Ishikawa (cell line): Measurements from ENCODE around the gene SNX27.
A peak's percentile ranks its signal among the peaks of the same experiment; 100 is the strongest.

Source experiments
- CEBPB ChIP-seq: IDR thresholded peaks from 2 replicates; pipeline ENCODE4 v1.6.1; 2012
- CREB1 ChIP-seq: IDR thresholded peaks from 2 replicates; pipeline ENCODE4 v1.6.1; 2012; ENCODE audit warnings: low read depth
- EGR1 ChIP-seq: IDR thresholded peaks from 2 replicates; pipeline ENCODE4 v1.6.1; 2012
- EP300 ChIP-seq: IDR thresholded peaks from 2 replicates; pipeline ENCODE4 v1.6.1; 2012; ENCODE audit warnings: borderline replicate concordance
- FOXM1 ChIP-seq: IDR thresholded peaks from 2 replicates; pipeline ENCODE4 v1.6.1; 2012; ENCODE audit warnings: low read depth, borderline replicate concordance
- NFIC ChIP-seq: IDR thresholded peaks from 2 replicates; pipeline ENCODE4 v1.6.1; 2012
- RAD21 ChIP-seq: IDR thresholded peaks from 2 replicates; pipeline ENCODE4 v1.6.1; 2012; ENCODE audit warnings: low read depth
- TAF1 ChIP-seq: IDR thresholded peaks from 2 replicates; pipeline ENCODE4 v1.6.1; 2012; ENCODE audit warnings: low read depth, mild to moderate bottlenecking
- TCF12 ChIP-seq: IDR thresholded peaks from 2 replicates; pipeline ENCODE4 v1.6.1; 2012; ENCODE audit warnings: low read depth
- TEAD4 ChIP-seq: IDR thresholded peaks from 2 replicates; pipeline ENCODE4 v1.6.1; 2012
- YY1 ChIP-seq: IDR thresholded peaks from 2 replicates; pipeline ENCODE4 v1.6.1; 2012; ENCODE audit warnings: low read depth
- ZBTB7A ChIP-seq: IDR thresholded peaks from 2 replicates; pipeline ENCODE4 v1.6.1; 2012; ENCODE audit warnings: low read depth
- TF ChIP-seq, protein P1 (sequence below): IDR thresholded peaks from 2 replicates; pipeline ENCODE4 v1.6.1; 2012
- TF ChIP-seq, protein P2 (sequence below): IDR thresholded peaks from 2 replicates; pipeline ENCODE4 v1.6.1; 2012; ENCODE audit warnings: low read depth, mild to moderate bottlenecking
- TF ChIP-seq, protein P3 (sequence below): IDR thresholded peaks from 2 replicates; pipeline ENCODE4 v1.6.1; 2012

The SNX27 gene

DNA sequence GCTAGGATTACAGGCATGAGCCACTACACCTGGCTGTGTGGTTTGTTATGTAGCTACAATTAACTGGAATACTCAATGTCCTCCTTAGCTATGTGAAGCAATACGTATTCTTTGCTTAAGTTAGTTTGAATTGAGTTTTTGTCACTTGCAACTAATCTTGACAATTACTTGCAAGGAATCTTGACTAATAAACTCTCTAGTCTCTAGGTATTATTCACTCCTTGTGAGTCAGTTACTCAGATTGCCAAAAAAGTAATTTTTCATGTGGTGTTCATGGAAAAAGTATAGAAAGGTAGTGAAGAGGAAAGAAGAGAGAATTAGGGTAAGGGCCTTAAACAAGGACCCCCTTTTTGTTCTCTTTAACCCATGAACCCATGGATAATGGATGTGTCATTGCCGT lies 7.6 kb upstream of the SNX27 start:
- TF ChIP-seq TAF1 (no peak), ZBTB7A (no peak), CEBPB (no peak), RAD21 (no peak), YY1 (no peak)
- TF ChIP-seq, protein P1, sequence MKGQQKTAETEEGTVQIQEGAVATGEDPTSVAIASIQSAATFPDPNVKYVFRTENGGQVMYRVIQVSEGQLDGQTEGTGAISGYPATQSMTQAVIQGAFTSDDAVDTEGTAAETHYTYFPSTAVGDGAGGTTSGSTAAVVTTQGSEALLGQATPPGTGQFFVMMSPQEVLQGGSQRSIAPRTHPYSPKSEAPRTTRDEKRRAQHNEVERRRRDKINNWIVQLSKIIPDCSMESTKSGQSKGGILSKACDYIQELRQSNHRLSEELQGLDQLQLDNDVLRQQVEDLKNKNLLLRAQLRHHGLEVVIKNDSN, result no peak

DNA sequence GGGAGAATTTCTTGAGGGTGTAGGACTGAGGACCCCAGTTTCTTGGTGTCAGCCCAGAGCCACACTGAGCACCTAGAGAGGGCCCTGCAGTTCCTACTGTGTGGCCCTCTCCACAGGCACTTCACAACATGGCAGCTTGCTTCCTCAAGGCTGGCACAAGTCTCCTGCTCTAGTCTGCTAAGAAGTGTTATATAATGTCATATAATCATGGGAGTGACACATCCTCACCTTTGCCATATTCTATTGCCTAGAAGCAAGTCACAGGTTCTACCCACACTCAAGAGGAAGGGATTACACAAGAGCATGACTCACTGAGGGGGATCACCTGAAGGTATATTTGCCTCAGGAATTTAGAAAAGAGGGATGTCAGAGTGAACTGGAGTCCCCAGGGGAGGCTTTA lies 5.5 kb upstream of the SNX27 start:
- TF ChIP-seq, protein P1, result no peak
- peak; percentile 65 for TF ChIP-seq CEBPB

DNA sequence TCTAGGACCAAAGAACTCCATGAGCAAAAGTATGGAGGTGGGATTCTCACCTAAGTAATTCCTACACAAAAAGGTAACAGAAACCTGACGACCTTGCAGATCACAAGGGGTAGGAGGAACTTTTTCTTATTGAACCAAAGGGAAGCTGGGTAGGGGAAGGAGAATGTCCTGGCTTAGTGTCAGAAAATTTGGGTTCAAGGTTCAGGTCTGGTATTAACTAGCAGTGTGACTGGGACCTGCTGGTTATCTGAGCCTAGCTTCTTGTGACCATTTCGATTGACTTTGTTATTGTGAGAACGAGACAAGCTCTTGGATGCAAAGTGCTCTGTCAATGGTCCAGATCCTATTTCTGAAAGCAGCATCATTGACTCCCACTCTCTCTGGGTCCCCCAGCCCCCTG lies 5.0 kb upstream of the SNX27 start:
- TF ChIP-seq EP300 (no peak), CREB1 (no peak), ZBTB7A (no peak), TEAD4 (no peak), NFIC (no peak)
- TF ChIP-seq, protein P2, sequence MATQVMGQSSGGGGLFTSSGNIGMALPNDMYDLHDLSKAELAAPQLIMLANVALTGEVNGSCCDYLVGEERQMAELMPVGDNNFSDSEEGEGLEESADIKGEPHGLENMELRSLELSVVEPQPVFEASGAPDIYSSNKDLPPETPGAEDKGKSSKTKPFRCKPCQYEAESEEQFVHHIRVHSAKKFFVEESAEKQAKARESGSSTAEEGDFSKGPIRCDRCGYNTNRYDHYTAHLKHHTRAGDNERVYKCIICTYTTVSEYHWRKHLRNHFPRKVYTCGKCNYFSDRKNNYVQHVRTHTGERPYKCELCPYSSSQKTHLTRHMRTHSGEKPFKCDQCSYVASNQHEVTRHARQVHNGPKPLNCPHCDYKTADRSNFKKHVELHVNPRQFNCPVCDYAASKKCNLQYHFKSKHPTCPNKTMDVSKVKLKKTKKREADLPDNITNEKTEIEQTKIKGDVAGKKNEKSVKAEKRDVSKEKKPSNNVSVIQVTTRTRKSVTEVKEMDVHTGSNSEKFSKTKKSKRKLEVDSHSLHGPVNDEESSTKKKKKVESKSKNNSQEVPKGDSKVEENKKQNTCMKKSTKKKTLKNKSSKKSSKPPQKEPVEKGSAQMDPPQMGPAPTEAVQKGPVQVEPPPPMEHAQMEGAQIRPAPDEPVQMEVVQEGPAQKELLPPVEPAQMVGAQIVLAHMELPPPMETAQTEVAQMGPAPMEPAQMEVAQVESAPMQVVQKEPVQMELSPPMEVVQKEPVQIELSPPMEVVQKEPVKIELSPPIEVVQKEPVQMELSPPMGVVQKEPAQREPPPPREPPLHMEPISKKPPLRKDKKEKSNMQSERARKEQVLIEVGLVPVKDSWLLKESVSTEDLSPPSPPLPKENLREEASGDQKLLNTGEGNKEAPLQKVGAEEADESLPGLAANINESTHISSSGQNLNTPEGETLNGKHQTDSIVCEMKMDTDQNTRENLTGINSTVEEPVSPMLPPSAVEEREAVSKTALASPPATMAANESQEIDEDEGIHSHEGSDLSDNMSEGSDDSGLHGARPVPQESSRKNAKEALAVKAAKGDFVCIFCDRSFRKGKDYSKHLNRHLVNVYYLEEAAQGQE, result no peak
- TF ChIP-seq, protein P3, sequence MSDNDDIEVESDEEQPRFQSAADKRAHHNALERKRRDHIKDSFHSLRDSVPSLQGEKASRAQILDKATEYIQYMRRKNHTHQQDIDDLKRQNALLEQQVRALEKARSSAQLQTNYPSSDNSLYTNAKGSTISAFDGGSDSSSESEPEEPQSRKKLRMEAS, result no peak

DNA sequence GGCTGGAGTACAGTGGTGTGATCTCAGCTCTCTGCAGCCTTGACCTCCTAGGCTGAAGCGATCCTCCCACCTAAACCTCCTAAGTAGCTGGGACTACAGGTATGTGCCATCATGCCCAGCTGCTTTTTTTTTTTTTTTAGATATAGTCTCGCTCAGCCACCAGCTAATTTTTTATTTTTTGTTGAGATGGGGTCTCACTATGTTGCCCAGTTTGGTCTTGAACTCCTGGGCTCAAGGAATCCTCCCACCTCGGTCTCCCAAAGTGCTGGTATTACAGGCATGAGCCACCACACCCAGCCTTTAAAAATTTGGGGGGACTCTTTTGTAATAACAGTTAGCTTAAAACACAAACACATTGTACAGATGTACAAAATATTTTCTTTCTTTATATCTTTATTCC lies 1.7 kb upstream of the SNX27 start:
- TF ChIP-seq, protein P1, result no peak
- TF ChIP-seq TAF1 (no peak), YY1 (no peak), RAD21 (no peak), EP300 (no peak), EGR1 (no peak), CREB1 (no peak), CEBPB (no peak), TEAD4 (no peak), NFIC (no peak), FOXM1 (no peak)
- TF ChIP-seq, protein P3, result no peak

DNA sequence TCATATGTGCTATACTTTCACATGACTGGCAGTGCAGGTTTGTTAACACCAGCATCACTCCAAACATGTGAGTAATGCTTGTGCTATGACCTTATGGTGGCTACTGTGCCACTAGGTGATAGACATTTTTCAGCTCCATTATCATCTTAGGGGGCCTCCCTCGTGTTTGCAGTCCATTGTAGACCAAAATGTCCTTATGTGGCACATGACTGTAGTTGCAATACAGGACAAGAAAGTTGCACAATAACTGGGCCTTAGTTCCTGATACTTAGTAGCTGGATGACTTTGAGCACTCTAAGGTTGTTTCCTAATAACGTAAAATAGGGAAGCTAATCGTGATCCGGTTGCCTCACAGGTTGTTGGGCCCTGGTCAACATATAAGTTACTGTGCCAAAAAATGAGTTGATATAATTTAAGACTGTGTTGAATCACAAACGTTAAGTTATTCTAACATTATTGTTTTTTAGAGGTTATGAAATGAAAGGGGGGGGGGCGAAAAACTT lies 511 bp upstream of the SNX27 start:
- TF ChIP-seq YY1 (no peak), CEBPB (peak; percentile 85), EP300 (no peak), NFIC (no peak), RAD21 (no peak), FOXM1 (no peak)
- TF ChIP-seq, protein P1, result no peak
- TF ChIP-seq, protein P2, result no peak

DNA sequence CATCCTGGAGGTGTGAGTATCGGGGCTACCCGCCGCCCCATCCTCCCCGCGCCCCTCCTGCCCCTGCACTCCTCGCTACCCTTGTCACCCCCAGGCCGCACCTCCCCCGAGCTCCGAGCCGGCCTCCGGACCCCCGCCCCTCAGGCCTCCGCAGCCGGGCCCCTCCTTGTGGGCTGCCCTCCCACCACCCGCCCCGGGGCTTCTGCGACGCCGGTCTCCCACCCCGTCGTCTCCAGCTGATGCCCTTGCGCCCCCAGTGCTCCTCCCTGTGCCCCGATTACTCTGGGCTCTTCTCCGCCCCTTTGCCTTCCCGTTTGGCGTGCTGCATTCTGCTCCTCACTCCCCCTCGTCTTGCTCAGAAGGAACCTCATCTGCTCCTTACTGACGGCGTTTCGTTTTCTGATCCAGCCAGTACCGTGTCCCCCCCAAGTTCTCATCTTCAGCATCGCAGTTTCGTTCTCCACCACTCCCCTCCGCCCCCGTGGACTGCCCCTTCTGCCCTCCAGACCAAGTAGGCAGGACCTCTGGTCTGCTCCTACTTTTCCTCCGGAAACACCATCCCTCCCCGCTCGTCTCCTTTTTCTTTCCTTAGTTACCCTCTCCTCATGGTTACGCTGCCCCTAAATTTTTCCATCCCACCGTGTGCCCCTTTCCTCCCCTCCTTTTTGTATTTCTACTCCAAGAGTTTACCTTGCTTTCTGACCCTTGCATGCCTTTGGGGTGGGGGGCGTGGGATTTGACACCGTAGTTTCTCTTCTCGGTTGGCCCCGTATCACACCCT lies 841 bp downstream of the SNX27 start:
- TF ChIP-seq CREB1 (no peak), TAF1 (no peak), EP300 (no peak), FOXM1 (no peak), EGR1 (no peak), TCF12 (no peak), NFIC (no peak), YY1 (no peak), RAD21 (no peak), TEAD4 (no peak), ZBTB7A (no peak; the same call in 1 of the 2 replicates), CEBPB (no peak)
- TF ChIP-seq, protein P2, result no peak
- TF ChIP-seq, protein P1, result no peak
- TF ChIP-seq, protein P3, result no peak
